KOPT-K1 (cell line): ENCODE results near the gene TANGO2.
A peak's percentile ranks its signal among the peaks of the same experiment; 100 is the strongest.

Experiments used
- H3K27ac ChIP-seq: fragments of 200-600 bp; sonication (generic); 2 replicates; pipeline ENCODE4 v1.5.1; 2016; ENCODE audit warnings: antibody characterized with exemption, mild to moderate bottlenecking, low read depth, low read length; ENCODE audit not compliant: poor library complexity, severe bottlenecking
- H3K36me3 ChIP-seq: fragments of 200-600 bp; sonication (generic); 2 replicates; pipeline ENCODE4 v1.5.1; 2017; ENCODE audit warnings: antibody characterized with exemption, mild to moderate bottlenecking, low read length, moderate library complexity; ENCODE audit not compliant: insufficient read depth
- H3K9me3 ChIP-seq: fragments of 200-600 bp; sonication (generic); 2 replicates; pipeline ENCODE4 v1.5.1; 2017; ENCODE audit warnings: antibody characterized with exemption, low read length, mild to moderate bottlenecking; ENCODE audit not compliant: insufficient read depth, poor library complexity, severe bottlenecking

TANGO2 gene

DNA sequence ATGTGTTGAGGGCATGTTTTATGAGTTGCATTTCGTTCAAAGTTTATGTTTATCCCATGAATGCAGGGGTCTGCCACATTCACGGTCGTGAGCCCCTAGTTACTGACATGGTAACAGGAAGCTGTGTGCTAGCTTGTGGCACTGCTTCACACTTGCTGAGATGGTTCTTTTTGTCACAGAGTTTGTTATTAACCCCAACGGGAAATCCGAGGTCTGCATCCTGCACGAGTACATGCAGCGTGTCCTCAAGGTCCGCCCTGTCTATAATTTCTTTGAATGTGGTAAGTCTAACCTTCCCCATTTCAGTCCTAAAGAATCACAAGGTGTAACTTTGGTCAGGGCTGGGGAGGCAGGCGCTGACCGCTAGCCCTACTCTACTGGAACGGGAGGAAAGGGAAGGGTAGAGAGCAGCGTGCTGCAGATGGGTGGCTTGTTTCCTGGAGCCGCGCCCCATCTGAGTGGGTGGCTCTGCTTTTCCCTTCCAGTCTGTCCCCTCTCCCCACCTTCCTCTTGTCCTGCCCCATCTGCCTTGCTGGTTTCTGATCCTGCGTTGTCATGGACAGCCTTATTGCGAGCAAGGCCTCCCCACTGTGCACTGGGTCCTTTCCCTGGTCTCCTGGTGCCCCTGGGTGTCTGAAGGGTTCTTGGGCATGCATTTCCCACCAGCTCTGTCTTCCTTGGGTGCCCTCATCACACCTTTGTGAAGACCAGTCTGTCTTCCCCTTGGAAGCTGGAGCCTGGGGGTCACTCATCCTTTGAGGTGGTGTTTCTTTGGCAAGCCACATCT is 71.0 kb downstream of the TANGO2 start:
- H3K9me3 ChIP-seq: peaks cover 12% of the 10 kb centered on the region
- H3K36me3 ChIP-seq: peaks cover 100% of the 10 kb centered on the region
- no peak overlapping the region for H3K27ac ChIP-seq

DNA sequence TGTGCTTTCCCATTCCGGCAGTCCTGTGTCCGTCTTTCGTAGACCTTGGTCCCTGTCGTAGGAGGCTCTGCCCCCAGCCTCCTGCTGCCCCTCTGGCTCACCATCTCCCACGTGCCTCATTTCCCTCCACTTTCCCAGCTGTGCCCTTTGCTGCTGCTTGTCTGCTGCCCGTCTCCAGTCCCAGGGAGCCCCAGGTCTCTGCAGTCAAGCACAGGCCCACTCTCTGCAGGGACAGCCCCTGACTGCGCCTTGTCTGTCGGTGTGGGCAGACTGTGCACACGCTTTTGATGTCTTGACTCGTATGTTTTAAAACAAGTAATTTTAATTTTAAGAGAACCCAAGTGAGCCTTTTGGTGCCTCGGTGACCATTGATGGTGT is 71.6 kb downstream of the TANGO2 start:
- Histone ChIP-seq H3K36me3 (peaks cover 100% of the 10 kb centered on the region), H3K9me3 (peaks cover 12% of the 10 kb centered on the region), H3K27ac (no peak overlapping the region)

DNA sequence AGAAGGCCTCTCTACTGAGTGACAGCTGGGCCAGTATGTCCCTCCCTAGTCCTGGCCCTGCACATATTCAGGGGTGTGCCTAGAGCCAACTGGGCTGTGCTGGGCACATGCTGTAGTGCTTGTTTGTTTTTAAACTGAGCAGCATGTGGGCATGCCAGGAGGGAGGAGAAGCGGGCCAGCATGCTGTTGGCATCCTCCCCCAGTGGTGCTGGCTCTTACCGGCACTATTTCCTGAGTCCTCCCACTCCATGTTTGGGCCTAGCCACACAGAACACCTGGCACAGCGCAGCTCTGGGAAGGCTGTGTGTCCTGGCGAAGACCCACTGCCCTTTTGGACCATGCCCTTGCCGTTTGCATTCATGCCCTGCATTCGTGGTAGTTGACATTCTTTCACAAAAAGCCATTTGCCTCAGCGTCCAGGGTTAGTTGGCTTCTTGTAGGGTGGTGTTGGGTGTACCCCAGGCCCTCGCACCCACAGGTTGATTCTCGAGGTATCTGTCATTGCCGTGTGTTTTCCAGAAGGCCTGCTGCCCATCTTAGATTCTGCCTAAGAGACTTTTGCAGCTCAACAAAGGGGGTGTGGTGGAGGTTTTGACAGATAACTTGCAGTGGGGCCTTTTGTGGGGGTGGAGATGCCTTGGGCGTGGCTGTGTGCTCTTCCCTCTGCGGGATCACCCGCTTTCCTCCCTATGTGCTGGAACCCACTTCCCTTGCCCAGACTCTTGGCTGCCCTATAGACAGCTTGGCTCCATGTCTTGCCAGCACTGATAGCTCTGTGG is 72.7 kb downstream of the TANGO2 start:
- Histone ChIP-seq H3K9me3 (peaks cover 12% of the 10 kb centered on the region), H3K27ac (no peak overlapping the region), H3K36me3 (peaks cover 100% of the 10 kb centered on the region)

DNA sequence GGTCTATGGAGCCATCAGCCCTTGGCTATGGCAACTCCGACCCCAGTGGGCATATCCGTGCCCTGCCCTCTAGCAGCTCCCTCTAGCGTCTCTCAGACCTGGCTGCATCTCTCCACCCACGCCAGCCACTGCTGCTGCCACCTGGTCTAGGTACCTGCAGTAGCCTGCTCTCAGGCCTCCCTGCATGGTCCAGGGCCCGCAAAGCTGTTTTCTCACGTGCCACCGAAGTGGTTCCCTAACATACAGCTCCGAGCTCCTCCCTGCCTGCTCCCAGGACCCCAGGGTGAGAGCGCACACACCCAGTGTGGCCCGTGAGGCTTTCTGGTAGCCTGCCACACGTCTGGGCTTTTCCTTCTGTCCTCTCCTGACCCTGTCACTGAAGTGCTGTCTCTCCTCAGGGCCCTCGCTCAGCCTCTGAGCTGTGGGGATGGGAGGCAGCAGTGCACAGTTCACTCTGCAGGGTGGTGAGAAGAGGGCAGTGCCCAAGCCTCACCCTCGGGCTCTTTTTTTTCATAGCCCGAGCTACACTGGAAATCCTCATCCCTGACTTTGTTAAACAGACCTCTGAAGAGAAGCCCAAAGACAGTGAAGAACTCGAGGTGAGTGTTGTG is 73.4 kb downstream of the TANGO2 start:
- Histone ChIP-seq H3K36me3 (peaks cover 100% of the 10 kb centered on the region), H3K27ac (no peak overlapping the region), H3K9me3 (peaks cover 12% of the 10 kb centered on the region)

DNA sequence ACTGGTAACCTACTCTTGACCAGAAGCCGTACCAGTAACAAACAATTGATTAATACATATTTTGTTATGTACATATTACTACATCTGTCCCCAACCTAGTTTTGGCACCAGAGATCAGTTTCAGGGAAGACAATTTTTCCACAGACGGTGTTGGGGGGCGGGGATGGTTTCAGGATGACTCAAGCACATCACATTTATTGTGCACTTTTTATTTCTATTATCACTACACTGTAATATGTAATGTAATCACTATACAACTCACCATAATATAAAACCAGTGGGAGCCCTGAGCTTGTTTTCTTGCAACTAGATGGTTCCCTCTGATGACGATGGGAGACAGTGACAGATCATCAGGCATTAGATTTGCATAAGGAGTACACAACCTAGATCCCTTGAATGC is 74.6 kb downstream of the TANGO2 start:
- Histone ChIP-seq H3K9me3 (peaks cover 12% of the 10 kb centered on the region), H3K27ac (no peak overlapping the region), H3K36me3 (peaks cover 94% of the 10 kb centered on the region)

DNA sequence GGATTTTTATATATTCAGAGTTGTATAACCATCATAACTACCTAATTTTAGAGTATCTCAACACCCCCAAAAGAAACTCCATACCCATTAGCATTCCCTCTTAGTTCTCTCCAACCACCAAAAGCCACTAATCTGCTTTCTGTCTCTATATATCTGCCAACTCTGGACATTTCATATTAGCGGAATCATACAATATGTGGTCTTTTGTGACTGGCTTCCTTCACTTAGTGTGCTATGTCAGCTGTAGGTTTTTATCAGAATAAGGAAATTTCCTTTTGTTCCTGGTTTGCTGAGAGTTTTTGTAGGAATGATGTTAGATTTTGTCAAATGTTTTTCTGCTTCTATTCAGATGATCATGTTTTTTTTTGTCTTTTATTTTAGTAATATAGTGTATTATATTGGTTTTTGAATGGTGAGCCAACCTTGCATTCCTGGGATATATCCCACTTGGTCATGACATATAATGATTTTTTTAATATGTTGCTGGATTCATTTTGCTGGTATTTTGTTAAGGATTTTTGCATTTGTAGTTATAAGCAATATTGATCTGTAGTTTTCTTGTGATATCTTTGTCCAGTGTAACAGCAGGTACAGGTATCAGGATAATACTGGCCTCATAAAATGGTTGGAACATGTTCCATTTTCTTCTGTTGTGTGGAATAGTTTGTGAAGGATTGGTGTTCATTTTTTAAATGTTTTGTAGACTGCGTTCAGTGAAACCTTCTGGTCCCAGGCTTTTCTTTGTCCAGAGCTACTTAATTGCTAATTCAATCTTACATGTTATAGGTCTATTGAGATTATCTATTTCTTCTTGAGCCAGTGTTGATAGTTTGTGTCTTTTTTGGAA is 75.9 kb downstream of the TANGO2 start:
- Histone ChIP-seq H3K9me3 (peaks cover 12% of the 10 kb centered on the region), H3K36me3 (peaks cover 89% of the 10 kb centered on the region), H3K27ac (no peak overlapping the region)

DNA sequence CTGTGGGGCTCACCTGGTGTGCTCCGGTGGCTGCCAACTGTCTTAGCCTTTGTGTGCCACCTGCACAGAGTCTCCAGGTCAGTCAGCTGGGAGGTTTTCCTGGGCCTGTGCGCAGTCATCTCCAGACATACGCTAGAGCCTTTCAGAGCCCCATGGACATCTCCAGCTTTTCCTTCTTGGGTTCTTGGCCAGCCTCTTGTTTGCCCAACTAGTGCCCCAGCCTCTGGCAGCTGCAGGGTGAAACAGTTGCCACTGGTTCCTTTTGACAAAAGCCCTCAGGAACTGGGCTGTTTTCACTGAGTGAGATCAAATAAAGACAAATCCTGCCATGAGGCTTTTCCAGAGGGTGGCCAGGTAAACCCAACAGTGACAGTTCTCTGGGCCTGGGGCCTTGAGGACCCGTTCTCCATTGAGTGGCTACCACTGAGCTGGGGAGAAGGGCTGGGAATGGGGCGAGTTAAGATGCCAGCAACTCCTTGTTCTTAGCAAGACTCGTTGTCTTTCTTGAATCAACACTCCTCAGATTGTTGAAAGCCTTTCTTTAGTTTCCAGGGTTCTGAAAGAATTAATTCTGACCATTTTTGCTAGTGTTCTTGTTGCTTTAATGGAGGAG is 78.3 kb downstream of the TANGO2 start:
- H3K27ac ChIP-seq: peak overlapping the region; percentile 69
- H3K9me3 ChIP-seq: peaks cover 12% of the 10 kb centered on the region
- H3K36me3 ChIP-seq: peaks cover 88% of the 10 kb centered on the region

DNA sequence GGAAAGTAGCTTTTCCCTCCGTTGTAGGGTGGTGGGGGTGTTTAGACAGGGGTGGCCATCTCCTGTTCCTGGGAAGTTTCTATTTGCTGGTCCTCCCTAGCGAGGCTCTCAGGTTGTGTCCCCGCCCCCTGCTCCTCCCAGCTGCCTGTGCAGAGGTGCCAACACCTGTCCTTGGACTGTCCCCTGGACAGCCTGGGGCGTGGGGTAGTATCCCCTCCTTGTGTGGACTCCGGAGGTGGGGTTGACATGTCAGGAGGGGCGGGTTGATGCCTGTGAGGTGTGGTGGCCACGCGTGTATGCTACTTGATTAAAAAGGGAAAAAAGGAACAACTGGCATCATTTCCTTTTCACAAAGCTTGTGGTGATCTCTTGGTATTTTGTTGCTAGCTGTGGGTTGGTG is 80.7 kb downstream of the TANGO2 start:
- Histone ChIP-seq H3K9me3 (peaks cover under 1% of the 10 kb centered on the region), H3K27ac (peak overlapping the region; percentile 69), H3K36me3 (peaks cover 88% of the 10 kb centered on the region)

DNA sequence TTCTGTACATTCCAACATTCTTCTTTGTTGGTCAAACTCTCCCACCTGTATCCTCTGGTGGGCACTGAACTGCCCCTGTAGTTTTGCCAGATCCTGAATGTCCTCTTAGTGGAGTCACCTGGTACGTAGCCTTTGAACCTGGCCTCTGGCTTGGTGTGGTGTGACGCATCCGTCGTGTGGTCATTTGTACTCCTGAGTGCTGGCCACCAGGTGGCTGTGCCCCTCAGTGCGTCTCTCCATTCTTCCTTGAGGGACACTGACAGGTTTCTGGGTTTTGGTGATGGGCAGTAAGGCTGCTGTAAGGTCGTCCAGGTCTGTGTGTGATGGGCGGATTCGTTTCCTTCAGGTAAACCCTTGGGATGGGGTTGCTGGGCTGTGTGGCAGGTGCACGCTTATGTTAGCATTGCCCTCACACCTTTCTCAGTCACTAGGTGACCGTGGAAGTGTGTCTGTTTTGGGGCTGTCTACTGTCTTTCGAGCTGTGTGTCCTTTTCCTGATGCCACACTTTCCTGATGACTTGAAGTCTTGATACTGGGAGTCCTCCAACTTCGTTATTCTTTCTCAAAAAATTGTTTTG is 81.4 kb downstream of the TANGO2 start:
- peaks cover 88% of the 10 kb centered on the region for H3K36me3 ChIP-seq
- no peaks in the 10 kb centered on the region for H3K9me3 ChIP-seq
- H3K27ac ChIP-seq: no peak overlapping the region

DNA sequence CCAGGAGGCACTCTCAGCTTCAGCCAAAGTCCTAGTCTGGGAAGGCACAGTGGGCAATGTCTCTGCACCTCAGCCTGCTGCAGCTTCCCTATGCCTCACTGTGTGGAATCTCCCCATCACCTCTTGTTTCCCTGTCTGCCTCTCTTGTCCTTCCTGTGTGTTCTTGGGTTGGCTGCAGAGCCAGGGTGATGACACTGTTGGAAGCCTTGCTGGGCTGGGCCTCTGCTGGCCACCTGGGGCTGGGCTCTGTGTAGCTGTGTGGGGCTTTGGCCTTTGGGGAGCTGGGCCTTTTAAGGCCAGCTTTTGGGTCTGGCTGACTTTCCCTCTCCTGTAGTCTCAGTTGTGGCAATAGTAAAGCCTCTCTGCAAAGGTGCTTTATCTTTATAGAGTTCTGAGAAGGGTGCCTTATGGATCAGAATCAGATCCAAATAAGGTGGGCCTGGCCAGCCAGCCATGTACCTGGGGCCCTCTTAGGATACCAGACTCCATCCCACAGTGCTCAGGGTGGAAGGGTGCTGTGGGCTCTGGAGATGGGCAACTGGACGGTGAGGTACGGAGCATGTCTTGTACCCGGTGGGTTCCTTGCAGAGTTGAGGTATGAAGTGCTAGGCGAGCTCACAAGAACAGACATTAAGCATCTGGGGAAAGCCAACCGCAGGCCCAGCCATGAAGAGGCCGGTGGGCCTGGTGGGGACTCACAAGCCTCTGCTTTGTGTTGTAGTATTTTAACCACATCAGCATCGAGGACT is 84.7 kb downstream of the TANGO2 start:
- Histone ChIP-seq H3K36me3 (peaks cover 94% of the 10 kb centered on the region), H3K27ac (no peak overlapping the region), H3K9me3 (no peaks in the 10 kb centered on the region)

DNA sequence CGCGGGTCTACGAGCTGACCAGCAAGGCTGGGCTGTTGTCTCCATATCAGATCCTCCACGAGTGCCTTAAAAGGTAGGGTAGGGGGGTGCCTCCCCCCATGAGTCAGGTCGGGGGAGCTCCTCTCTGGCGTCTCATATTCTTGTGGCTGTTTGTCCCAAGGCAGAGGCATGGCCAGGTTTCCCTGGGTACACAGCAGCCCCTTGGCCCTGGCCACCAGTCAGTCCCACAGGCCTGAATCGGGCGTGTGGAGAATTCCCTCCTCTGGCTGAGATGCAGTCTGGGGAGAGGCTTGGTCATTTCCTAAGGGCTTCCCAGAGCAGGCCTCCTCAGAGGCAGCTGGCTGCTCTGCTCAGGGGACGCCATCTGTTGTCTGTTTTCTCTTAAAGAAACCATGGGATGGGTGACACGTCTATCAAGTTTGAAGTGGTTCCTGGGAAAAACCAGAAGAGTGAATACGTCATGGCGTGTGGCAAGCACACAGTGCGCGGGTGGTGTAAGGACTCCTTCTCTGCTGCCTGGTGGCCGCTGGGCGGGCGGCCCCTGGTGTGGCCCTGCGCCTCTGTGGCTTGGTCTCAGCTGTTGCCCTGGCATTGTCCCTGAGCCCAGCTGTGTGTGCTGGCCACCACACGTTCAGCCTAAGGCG is 85.4 kb downstream of the TANGO2 start:
- H3K36me3 ChIP-seq: peaks cover 97% of the 10 kb centered on the region

DNA sequence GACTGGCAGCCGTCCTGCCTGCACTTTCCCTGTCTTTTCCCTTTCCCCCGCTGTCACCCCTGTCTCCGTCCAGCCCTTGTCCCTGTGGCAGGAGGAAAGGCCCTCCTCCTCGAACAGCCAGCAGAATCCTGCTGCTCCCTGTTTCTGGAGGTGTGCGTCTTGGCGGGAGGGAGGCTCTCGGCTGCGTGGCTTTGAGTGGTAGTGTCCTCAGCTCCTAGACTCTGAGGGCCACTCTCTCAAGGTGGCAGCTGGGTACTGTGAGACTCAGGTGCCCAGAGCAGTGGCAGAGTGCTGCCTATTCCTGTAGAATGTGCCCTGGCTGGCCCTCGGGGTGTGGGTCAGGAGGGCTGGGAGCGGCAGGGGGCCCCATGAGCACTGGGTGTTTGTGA is 85.9 kb downstream of the TANGO2 start:
- H3K27ac ChIP-seq: no peak overlapping the region
- no peaks in the 10 kb centered on the region for H3K9me3 ChIP-seq
- peaks cover 94% of the 10 kb centered on the region for H3K36me3 ChIP-seq

More for the DNA sequence above, 85.4 kb downstream of the TANGO2 start:
- Histone ChIP-seq H3K27ac (no peak overlapping the region), H3K9me3 (no peaks in the 10 kb centered on the region)

DNA sequence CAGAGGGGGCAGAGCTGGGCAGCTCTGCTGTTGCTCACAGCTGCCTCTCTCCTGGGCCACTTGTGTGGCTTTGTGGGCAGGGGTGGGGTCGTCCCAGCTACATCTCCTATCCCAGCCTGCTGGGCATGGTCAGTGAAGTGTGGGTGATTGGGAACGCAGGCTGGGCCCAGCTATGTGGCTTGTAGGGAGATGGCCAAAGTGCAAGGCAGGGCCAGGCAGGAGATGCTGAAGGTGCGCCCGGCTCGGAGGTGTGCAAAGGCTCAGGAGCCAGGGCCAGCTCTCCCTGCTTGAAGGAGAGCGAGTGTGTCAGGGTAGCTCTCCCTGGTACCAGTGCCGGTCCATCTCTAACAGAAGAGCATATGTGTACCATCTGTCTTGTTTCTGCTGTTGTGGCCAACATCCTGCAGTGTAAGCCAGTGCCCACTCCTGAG is 86.6 kb downstream of the TANGO2 start:
- Histone ChIP-seq H3K27ac (no peak overlapping the region), H3K9me3 (no peaks in the 10 kb centered on the region), H3K36me3 (peaks cover 94% of the 10 kb centered on the region)
